LNCaP clone FGC (cell line): ENCODE results near the gene PIP4K2C.

Experiments used
- DNase-seq: peaks from one replicate; pipeline ENCODE4 v3.0.0-alpha.2; 2011; ENCODE audit warnings: low read depth
- H3K4me3 ChIP-seq: 2 replicates; pipeline ENCODE4 v1.5.1; 2011; ENCODE audit warnings: mild to moderate bottlenecking, low read depth, low read length, control low read depth
- TF ChIP-seq, protein P1 (sequence below): IDR thresholded peaks from 2 replicates; pipeline ENCODE4 v1.5.1; 2012; ENCODE audit warnings: mild to moderate bottlenecking; ENCODE audit not compliant: control insufficient read depth, insufficient read depth; ENCODE audit errors: extremely low read depth

Gene PIP4K2C

DNA sequence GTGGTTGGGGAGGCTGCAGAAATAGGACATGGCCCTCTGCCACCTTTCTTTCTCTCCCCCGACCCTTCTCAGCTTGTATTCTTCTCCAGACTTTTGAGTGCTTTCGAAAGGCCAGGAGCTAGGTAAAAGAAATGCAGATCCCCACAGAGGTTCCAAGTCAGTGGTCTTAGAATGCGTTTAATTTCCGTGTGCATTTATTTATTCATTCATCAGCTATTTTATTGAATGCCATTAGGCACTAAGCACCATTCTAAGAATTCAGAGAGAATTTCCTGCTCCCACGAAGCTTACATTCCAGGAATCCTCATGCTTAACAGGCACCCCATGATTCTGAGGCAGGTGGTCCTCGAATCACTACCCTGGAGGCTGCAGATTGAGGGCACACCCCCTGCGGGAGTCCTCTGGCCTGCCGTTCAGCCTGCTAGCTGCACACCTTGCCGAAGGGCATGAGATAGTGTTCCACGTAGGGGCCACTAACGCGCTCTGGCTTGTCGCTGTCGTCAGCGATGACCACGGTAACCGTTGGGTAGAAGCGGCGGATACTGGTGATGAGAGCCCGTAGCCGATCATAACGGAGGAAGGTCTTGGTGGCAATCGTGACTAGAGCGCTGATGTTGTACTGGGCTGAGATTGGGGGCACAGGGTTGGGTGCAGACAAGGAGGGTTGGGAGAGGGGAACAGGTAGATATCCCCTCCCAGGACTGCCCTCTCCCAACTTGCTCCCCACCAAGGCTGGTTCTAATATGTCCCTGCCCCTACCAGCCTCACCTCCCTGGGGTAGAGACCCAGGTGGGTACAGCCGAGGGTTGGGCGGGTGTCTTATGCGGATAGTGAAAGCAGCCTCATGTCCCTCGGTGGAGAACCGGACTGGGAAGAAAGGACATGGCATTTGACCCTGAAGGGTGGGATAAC lies 37.5 kb downstream of the PIP4K2C start:
- TF ChIP-seq, protein P1, sequence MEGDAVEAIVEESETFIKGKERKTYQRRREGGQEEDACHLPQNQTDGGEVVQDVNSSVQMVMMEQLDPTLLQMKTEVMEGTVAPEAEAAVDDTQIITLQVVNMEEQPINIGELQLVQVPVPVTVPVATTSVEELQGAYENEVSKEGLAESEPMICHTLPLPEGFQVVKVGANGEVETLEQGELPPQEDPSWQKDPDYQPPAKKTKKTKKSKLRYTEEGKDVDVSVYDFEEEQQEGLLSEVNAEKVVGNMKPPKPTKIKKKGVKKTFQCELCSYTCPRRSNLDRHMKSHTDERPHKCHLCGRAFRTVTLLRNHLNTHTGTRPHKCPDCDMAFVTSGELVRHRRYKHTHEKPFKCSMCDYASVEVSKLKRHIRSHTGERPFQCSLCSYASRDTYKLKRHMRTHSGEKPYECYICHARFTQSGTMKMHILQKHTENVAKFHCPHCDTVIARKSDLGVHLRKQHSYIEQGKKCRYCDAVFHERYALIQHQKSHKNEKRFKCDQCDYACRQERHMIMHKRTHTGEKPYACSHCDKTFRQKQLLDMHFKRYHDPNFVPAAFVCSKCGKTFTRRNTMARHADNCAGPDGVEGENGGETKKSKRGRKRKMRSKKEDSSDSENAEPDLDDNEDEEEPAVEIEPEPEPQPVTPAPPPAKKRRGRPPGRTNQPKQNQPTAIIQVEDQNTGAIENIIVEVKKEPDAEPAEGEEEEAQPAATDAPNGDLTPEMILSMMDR, result no peak
- no peak for DNase-seq
- H3K4me3 ChIP-seq, result no peak overlapping the region

DNA sequence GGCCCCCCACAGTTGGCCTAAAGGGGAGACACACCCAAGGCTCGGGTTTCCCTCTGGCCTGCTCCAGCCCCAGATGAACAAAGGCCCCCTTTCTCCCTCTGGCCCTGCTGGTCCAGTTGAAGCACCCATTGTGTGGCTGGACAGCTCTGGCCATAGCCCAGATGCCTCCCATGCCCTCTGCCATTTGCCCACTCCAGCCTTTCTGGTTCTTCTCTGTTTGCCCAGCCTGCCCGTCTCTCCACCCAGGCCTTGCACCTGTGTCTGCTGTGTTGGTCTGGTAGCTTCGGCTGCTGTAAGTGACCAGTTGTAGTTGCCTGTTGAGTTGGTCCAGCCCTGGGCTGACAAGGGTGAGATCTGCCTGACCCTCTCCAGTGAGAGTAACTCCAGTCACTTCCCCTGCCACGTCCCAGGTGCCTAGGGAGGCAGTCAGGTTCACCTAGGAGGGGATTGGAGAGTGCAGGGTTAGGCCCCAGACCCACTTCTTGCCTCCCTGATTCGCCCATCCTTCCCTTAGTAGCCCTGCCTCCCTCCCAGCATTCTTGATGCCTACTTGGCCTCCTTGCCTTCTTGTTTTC lies 39.0 kb downstream of the PIP4K2C start:
- no peak overlapping the region for H3K4me3 ChIP-seq
- TF ChIP-seq, protein P1, result no peak
- DNase-seq, result no peak

DNA sequence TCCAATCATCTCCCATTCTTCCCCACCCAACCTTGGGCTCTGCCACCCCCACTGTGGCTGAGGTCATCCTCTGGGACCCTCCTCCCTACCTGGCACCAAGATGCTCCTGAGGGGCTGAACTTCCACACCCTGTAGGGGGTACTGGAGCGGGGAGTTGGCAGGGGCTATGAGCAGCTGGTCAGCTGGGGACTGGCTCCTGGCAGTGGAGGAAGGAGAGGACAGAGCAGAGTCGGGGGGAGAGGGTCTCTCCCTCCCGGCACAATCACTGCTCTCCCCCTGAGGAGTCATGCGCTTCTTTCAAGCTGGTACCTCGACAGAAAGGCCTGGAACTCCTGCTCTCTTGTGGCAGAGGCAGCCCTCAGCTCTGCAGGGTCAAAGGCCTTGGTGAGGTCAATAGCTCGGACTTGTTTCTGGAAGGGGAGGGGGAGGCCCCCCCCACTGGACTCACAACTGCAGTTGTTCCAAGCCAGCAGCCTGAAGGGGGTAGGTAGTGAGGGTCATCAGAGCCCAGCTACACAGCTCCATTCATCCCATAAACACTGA lies 40.0 kb downstream of the PIP4K2C start:
- DNase-seq, result no peak
- H3K4me3 ChIP-seq, result no peak overlapping the region
- TF ChIP-seq, protein P1, result no peak

DNA sequence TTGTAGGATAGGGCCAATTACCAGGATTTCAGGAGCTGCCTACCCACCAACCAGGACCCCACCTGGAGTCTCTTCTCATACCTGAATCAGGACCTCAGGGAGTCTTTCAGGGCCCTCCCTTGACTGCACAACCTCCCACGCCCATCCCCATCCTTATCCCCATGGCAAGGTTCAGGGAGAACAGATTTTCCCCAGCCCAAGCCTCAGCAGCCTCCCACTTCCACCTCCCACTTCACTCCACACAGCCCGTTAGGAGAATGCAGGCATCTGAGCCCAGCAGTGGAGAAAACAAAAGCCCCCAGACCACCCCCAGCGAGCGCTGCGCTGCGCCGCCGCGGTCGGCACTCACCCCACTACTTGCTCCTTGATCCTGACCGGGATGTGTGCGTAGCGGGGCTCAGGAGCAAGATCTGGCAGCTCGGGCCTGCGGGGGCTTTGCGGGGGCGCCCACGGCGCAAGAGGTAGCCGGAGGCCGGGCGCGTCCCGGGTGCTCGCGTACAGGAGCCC lies 40.6 kb downstream of the PIP4K2C start:
- no peak for DNase-seq
- TF ChIP-seq, protein P1, result no peak
- no peak overlapping the region for H3K4me3 ChIP-seq

DNA sequence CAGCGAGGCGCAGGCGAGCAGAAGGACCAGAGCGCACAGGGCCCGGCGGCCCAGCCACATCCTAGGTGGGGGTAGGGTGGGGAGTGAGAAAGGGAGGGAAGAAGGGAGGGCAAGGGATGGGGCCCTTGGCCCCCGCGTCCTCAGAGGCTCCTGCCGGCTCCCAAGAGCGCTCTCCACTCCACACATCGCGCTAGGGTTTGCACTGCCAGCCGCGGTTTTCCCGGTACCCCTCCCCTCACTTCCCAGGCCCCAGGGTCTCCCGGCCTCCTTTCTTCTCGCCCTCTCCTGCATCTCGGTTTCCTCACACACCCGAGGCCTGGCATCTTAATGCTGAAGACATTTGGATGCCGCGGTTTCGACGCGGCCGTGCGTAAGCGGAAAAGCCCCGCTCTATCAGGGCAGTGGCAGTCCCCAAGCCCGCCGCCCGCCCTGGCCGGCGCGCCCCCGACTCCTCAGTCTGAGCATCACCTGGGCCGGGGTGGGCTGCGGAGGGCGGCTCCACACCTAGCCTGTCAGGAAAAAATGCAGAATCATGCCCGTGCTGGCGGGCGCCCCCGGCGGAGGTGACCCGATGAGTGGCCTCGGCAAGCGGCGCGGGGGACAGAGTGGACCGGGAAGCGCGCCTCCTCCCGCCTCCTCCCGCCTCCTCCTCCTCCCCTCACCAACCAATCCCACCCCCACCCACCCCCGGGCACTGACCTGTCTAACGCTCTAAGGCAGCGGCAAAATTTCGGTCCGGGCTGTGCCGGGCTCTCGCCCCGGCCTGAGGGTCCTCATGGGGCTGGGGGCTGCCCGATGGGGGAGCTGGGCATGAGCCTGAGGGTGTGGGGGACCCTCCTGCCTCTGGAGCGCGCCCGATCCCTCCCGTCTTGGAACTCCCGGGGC lies 41.3 kb downstream of the PIP4K2C start:
- TF ChIP-seq, protein P1, result no peak
- H3K4me3 ChIP-seq, result peak overlapping the region; percentile 55
- DNase-seq, result no peak
